Ovary (tissue), 9 donors: Measurements from ENCODE around the gene APBA2. TPM values are rescaled to one million over a fixed set of nuclear protein-coding genes. Genes with fewer than 3 reads are reported as not detected.

ENCODE experiments used
- DNase-seq, 5 donors: peaks; one replicate each; pipeline ENCODE4 v3.0.0-alpha.2; 2019 to 2020
- H3K27ac ChIP-seq, 2 donors: fragments of 200-600 bp; one replicate each; pipeline versions ENCODE4 v1.5.1 to v1.8.0; 2019 to 2022
- H3K27me3 ChIP-seq: fragments of 200-600 bp; one replicate; pipeline ENCODE4 v1.8.0; 2022
- H3K36me3 ChIP-seq: fragments of 200-600 bp; sonication (generic); one replicate; pipeline ENCODE4 v1.5.1; 2019
- H3K4me1 ChIP-seq: one replicate; pipeline ENCODE4 v1.8.1; 2013; ENCODE audit warnings: mild to moderate bottlenecking, moderate library complexity; ENCODE audit not compliant: insufficient read depth
- H3K4me3 ChIP-seq: fragments of 200-600 bp; sonication (generic); one replicate; pipeline ENCODE4 v1.5.1; 2017
- H3K9me3 ChIP-seq, 2 donors: fragments of 200-600 bp in 1 of 2; sonication (generic) in 1 of 2; one replicate each; pipeline versions ENCODE4 v1.5.1 to v1.8.1; 2013 to 2019; ENCODE audit warnings: mild to moderate bottlenecking in 1 of 2, moderate library complexity in 1 of 2
- CTCF ChIP-seq, 3 donors: fragments of 450-650 bp in 2 of 3; fragments of 200-600 bp in 1 of 3; IDR thresholded peaks; one replicate each; pipeline versions ENCODE4 v1.5.1 to v1.8.0; 2016 to 2022; ENCODE audit warnings: antibody characterized with exemption in 3 of 3, mild to moderate bottlenecking in 1 of 3
- EP300 ChIP-seq: sonication (generic); formaldehyde crosslinking; IDR thresholded peaks from one replicate; pipeline ENCODE4 v1.6.1; 2017; ENCODE audit warnings: antibody characterized with exemption
- POLR2A ChIP-seq: fragments of 450-650 bp; IDR thresholded peaks from one replicate; pipeline ENCODE4 v1.6.1; 2017; ENCODE audit warnings: antibody characterized with exemption, mild to moderate bottlenecking, moderate library complexity
- WGBS, 3 donors: extraction: QIAGEN DNeasy Blood & Tissue Kit in 1 of 3; methylation state at CpG; one replicate each; pipeline versions ENCODE4 v1.1.5 to v1.1.7; 2013 to 2017; 5-methylcytosine and 5-hydroxymethylcytosine counted together
- intact Hi-C, 4 donors: fragments of 100-400 bp; cut with DNase I; formaldehyde crosslinking; loops; one replicate each; pipeline versions ENCODE4 v1.11.0 to v1.15.1; 2022 to 2023
- polyA plus RNA-seq, 2 donors: library from polyadenylated mRNA; stranded (reverse); fragments of 200-250 nt in 1 of 2; fragments of 350-450 nt in 1 of 2; fragmentation: Illumina TruSeq in 1 of 2; extraction: RNeasy Lipid Tissue Mini Kit (QIAGEN cat#74804) in 1 of 2; gene quantifications; one replicate each; pipeline ENCODE4 v1.2.3, GENCODE V29; 2013 to 2014
- total RNA-seq, 7 donors: library from RNA; depleted of rRNA in 2 of 7; stranded (reverse); fragments of >200 nt in 2 of 7; fragmentation: NEBNext Ultra II Directional in 3 of 7; extraction: Animal tissue kit (Norgen Biotek cat#: 25700) in 3 of 7; gene quantifications; one replicate each; pipeline versions ENCODE4 v1.1.0 to v1.2.4, GENCODE V29; 2016 to 2023
- donor health status: DM: no; HTN: no; CAD: no; lungs with moderate emphysema.
- donor health status: DM: no; HTN: no; CAD: no.
- donor health status: Bipolar disorder and iron deficiency.
- donor health status: DM: yes; HTN: yes; CAD: no.
- donor health status: DM: no; HTN: no; CAD: no.
- donor health status: DM: yes; HTN: yes; CAD: no.

Gene APBA2
- total and polyA plus RNA-seq, 9 donors = 0.53 to 3.1 (median 1.4) TPM

- no peak for TF ChIP-seq POLR2A
- TF ChIP-seq EP300 = no peak
- TF ChIP-seq CTCF (IDR thresholded peaks at IDR 0.05) = no peak
- Histone ChIP-seq H3K4me3 (no peak overlapping the region), H3K9me3 (no peaks in the 10 kb centered on the region), H3K27ac (no peak overlapping the region), H3K4me1 (no peaks in the 10 kb centered on the region), H3K36me3 (no peaks in the 10 kb centered on the region), H3K27me3 (no peaks in the 10 kb centered on the region)
- DNase-seq = no peak
- WGBS, 3 donors = 9 to 22% (median 11%) methylated on average over 2 of the region's 2 CpGs
- intact Hi-C loops = no loop called here
Observed at GRCh38 chr15:28975766-28976179, 90.0 kb downstream of the APBA2 start.

- H3K27ac ChIP-seq = no peak overlapping the region
- H3K36me3 ChIP-seq = no peaks in the 10 kb centered on the region
- 89 to 91% (median 90%) methylated on average over 6 of the region's 6 CpGs for WGBS, 3 donors
- H3K4me3 ChIP-seq = no peak overlapping the region
- intact Hi-C loops = no loop called here
- no peaks in the 10 kb centered on the region for H3K27me3 ChIP-seq
- no peaks in the 10 kb centered on the region for H3K9me3 ChIP-seq
- TF ChIP-seq POLR2A (no peak), EP300 (no peak), CTCF (IDR thresholded peaks at IDR 0.05) (no peak)
- H3K4me1 ChIP-seq = no peaks in the 10 kb centered on the region
- DNase-seq = no peak
Observed at GRCh38 chr15:28977377-28978010, 91.7 kb downstream of the APBA2 start.

GRCh38 chr15:28978011-28978378 lies 92.2 kb downstream of the APBA2 start:
- TF ChIP-seq EP300 = no peak
- no peak for TF ChIP-seq POLR2A
- no peak for TF ChIP-seq CTCF (IDR thresholded peaks at IDR 0.05)
- DNase-seq = no peak

GRCh38 chr15:28978661-28979060 lies 92.9 kb downstream of the APBA2 start:
- intact Hi-C loops = no loop called here
- Histone ChIP-seq H3K36me3 (no peaks in the 10 kb centered on the region), H3K4me3 (no peak overlapping the region), H3K4me1 (no peaks in the 10 kb centered on the region), H3K27me3 (no peaks in the 10 kb centered on the region), H3K9me3 (no peaks in the 10 kb centered on the region), H3K27ac (no peak overlapping the region)
- DNase-seq = no peak
- WGBS, 3 donors = 83 to 92% (median 92%) methylated on average over 3 of the region's 3 CpGs
- TF ChIP-seq EP300 = no peak
- no peak for TF ChIP-seq CTCF (IDR thresholded peaks at IDR 0.05)
- no peak for TF ChIP-seq POLR2A

More at GRCh38 chr15:28978011-28978378, 92.2 kb downstream of the APBA2 start:
- H3K27ac ChIP-seq = no peak overlapping the region
- no peaks in the 10 kb centered on the region for H3K27me3 ChIP-seq
- H3K4me1 ChIP-seq = no peaks in the 10 kb centered on the region
- intact Hi-C loops = no loop called here
- no peak overlapping the region for H3K4me3 ChIP-seq
- 91 to 93% (median 92%) methylated on average over 7 of the region's 7 CpGs for WGBS, 3 donors
- no peaks in the 10 kb centered on the region for H3K9me3 ChIP-seq
- no peaks in the 10 kb centered on the region for H3K36me3 ChIP-seq
